Measurements from ENCODE around the gene ZCCHC4. TPM values are rescaled to one million over a fixed set of nuclear protein-coding genes. Genes with fewer than 3 reads are reported as not detected.
"Not testable (repeated sequence)": the region's sequence is repeated elsewhere in the genome, so short reads cannot be mapped to it uniquely, and the experiment has no call there.

ZCCHC4 gene
- total RNA-seq, 2 experiments from 2014 or later: 10.3 to 10.8 TPM

- Mint-ChIP-seq H3K9me3 (no peaks in the 10 kb centered on the region), H3K36me3 (ENCODE audit: low read depth) (peaks cover 2% of the 10 kb centered on the region), H3K4me1 (no peaks in the 10 kb centered on the region), H3K27ac (no peak overlapping the region), H3K27me3 (no peaks in the 10 kb centered on the region), H3K4me3 (no peak overlapping the region)
- DNase-seq: peak; percentile 21
- ChIA-PET CTCF (interaction anchor here (0.6 to 3.3 kb wide), 8 partner anchors 10 to 387 kb away, joined by 3 to 10 read pairs (median 4); partner anchors contain the start of genes ANAPC4, SEPSECS and ZCCHC4), POLR2A (interaction anchor here (0.5 kb wide), 1 partner anchor 51 kb away, joined by 4 read pairs; no protein-coding TSS in a partner anchor)
Measured at GRCh38 chr4:25367004-25367621, 54.5 kb downstream of the ZCCHC4 start.

GRCh38 chr4:25367877-25368276, 55.3 kb downstream of the ZCCHC4 start:
- POLR2A ChIA-PET: no interaction called here
- CTCF ChIA-PET: interaction anchor here (0.8 to 3.3 kb wide), 8 partner anchors 9 to 387 kb away, joined by 3 to 10 read pairs (median 4); partner anchors contain the start of genes ANAPC4, SEPSECS and ZCCHC4

GRCh38 chr4:25368315-25368714, 55.7 kb downstream of the ZCCHC4 start:
- Mint-ChIP-seq H3K27me3 (no peaks in the 10 kb centered on the region), H3K27ac (no peak overlapping the region), H3K4me1 (no peaks in the 10 kb centered on the region), H3K36me3 (ENCODE audit: low read depth) (peaks cover 5% of the 10 kb centered on the region), H3K4me3 (no peak overlapping the region), H3K9me3 (no peaks in the 10 kb centered on the region)
- no peak for DNase-seq
- CTCF ChIA-PET: interaction anchor here (0.8 to 3.3 kb wide), 8 partner anchors 9 to 387 kb away, joined by 3 to 10 read pairs (median 4); partner anchors contain the start of genes ANAPC4, SEPSECS and ZCCHC4
- POLR2A ChIA-PET: no interaction called here

More at GRCh38 chr4:25367877-25368276, 55.3 kb downstream of the ZCCHC4 start:
- Mint-ChIP-seq H3K4me3 (no peak overlapping the region), H3K27ac (no peak overlapping the region), H3K27me3 (no peaks in the 10 kb centered on the region), H3K4me1 (no peaks in the 10 kb centered on the region), H3K36me3 (ENCODE audit: low read depth) (peaks cover 5% of the 10 kb centered on the region), H3K9me3 (no peaks in the 10 kb centered on the region)
- DNase-seq: no peak

- H3K27ac Mint-ChIP-seq: no peak overlapping the region
- DNase-seq: no peak
- no peaks in the 10 kb centered on the region for H3K9me3 Mint-ChIP-seq
- H3K4me3 Mint-ChIP-seq: no peak overlapping the region
- ChIA-PET POLR2A (no interaction called here), CTCF (interaction anchor here (0.5 to 1.1 kb wide), 2 partner anchors 58 to 146 kb away, joined by 3 to 5 read pairs; partner anchors contain the start of gene ZCCHC4)
- H3K27me3 Mint-ChIP-seq: no peaks in the 10 kb centered on the region
- peaks cover 5% of the 10 kb centered on the region for H3K36me3 Mint-ChIP-seq (ENCODE audit: low read depth)
- H3K4me1 Mint-ChIP-seq: peaks cover 5% of the 10 kb centered on the region
Measured at GRCh38 chr4:25370242-25370641, 57.7 kb downstream of the ZCCHC4 start.

- peaks cover 17% of the 10 kb centered on the region for H3K4me1 Mint-ChIP-seq
- not testable (repeated sequence) for H3K27me3 Mint-ChIP-seq; H3K27ac Mint-ChIP-seq; DNase-seq; H3K9me3 Mint-ChIP-seq; H3K4me3 Mint-ChIP-seq; H3K36me3 Mint-ChIP-seq (ENCODE audit: low read depth)
- ChIA-PET CTCF (interaction anchor here (1.3 kb wide), 1 partner anchor 60 kb away, joined by 5 read pairs; no protein-coding TSS in a partner anchor), POLR2A (interaction anchor here (0.5 kb wide), 1 partner anchor 1148 kb away, joined by 4 read pairs; no protein-coding TSS in a partner anchor)
Measured at GRCh38 chr4:25372549-25372948, 60.0 kb downstream of the ZCCHC4 start.

GRCh38 chr4:25376754-25377571, 64.4 kb downstream of the ZCCHC4 start, which contains the start of gene ANAPC4:
Gene ANAPC4 (plus strand): TSS chr4:25377263. CDS start chr4:25377428, 165 bp downstream.
- POLR2A ChIA-PET: no interaction called here
- peak; percentile 98 for DNase-seq
- H3K4me1 Mint-ChIP-seq: peaks cover 20% of the 10 kb centered on the region
- peak within 1 kb of the TSS; percentile 84 for H3K27ac Mint-ChIP-seq
- no peaks in the 10 kb centered on the region for H3K9me3 Mint-ChIP-seq
- peaks cover 11% of the 10 kb centered on the region for H3K36me3 Mint-ChIP-seq (ENCODE audit: low read depth)
- H3K4me3 Mint-ChIP-seq: no peak within 1 kb of the TSS
- no peaks in the 10 kb centered on the region for H3K27me3 Mint-ChIP-seq
- CTCF ChIA-PET: interaction anchor here (1.2 to 3.8 kb wide), 3 partner anchors 9 to 65 kb away, joined by 3 to 14 read pairs (median 6); partner anchors contain the start of gene ZCCHC4

- H3K27me3 Mint-ChIP-seq: no peaks in the 10 kb centered on the region
- ChIA-PET POLR2A (interaction anchor here (0.6 kb wide), 1 partner anchor 26 kb away, joined by 3 read pairs; no protein-coding TSS in a partner anchor), CTCF (interaction anchor here (1.2 to 3.8 kb wide), 3 partner anchors 9 to 66 kb away, joined by 3 to 14 read pairs (median 6); partner anchors contain the start of gene ZCCHC4)
- no peak overlapping the region for H3K4me3 Mint-ChIP-seq
- no peaks in the 10 kb centered on the region for H3K9me3 Mint-ChIP-seq
- H3K27ac Mint-ChIP-seq: no peak overlapping the region
- no peak for DNase-seq
- H3K36me3 Mint-ChIP-seq (ENCODE audit: low read depth): peaks cover 12% of the 10 kb centered on the region
- peaks cover 20% of the 10 kb centered on the region for H3K4me1 Mint-ChIP-seq
Measured at GRCh38 chr4:25377572-25378436, 65.2 kb downstream of the ZCCHC4 start.

GRCh38 chr4:25378437-25378743, 65.8 kb downstream of the ZCCHC4 start:
- H3K27me3 Mint-ChIP-seq: no peaks in the 10 kb centered on the region
- H3K9me3 Mint-ChIP-seq: no peaks in the 10 kb centered on the region
- H3K36me3 Mint-ChIP-seq (ENCODE audit: low read depth): peaks cover 16% of the 10 kb centered on the region
- POLR2A ChIA-PET: no interaction called here
- CTCF ChIA-PET: interaction anchor here (1.2 to 3.8 kb wide), 2 partner anchors 8 to 66 kb away, joined by 3 to 14 read pairs; partner anchors contain the start of gene ZCCHC4
- DNase-seq: no peak
- H3K27ac Mint-ChIP-seq: no peak overlapping the region
- H3K4me1 Mint-ChIP-seq: peaks cover 20% of the 10 kb centered on the region
- H3K4me3 Mint-ChIP-seq: no peak overlapping the region

- H3K27me3 Mint-ChIP-seq: no peaks in the 10 kb centered on the region
- no peaks in the 10 kb centered on the region for H3K9me3 Mint-ChIP-seq
- H3K4me1 Mint-ChIP-seq: peaks cover 20% of the 10 kb centered on the region
- no peak overlapping the region for H3K4me3 Mint-ChIP-seq
- no peak overlapping the region for H3K27ac Mint-ChIP-seq
- H3K36me3 Mint-ChIP-seq (ENCODE audit: low read depth): peaks cover 25% of the 10 kb centered on the region
- CTCF ChIA-PET: interaction anchor here (0.6 to 3.8 kb wide), 4 partner anchors 10 to 67 kb away, joined by 3 to 14 read pairs (median 4); partner anchors contain the start of gene ZCCHC4
- DNase-seq: no peak
- POLR2A ChIA-PET: interaction anchor here (0.6 kb wide), 1 partner anchor 217 kb away, joined by 4 read pairs; no protein-coding TSS in a partner anchor
Measured at GRCh38 chr4:25379591-25379990, 67.0 kb downstream of the ZCCHC4 start.

- peaks cover 41% of the 10 kb centered on the region for H3K36me3 Mint-ChIP-seq (ENCODE audit: low read depth)
- H3K4me1 Mint-ChIP-seq: peaks cover 3% of the 10 kb centered on the region
- no peaks in the 10 kb centered on the region for H3K9me3 Mint-ChIP-seq
- no peak for DNase-seq
- no peak overlapping the region for H3K27ac Mint-ChIP-seq
- no peaks in the 10 kb centered on the region for H3K27me3 Mint-ChIP-seq
- POLR2A ChIA-PET: no interaction called here
- CTCF ChIA-PET: interaction anchor here (0.6 kb wide), 1 partner anchor 385 kb away, joined by 4 read pairs; no protein-coding TSS in a partner anchor
- no peak overlapping the region for H3K4me3 Mint-ChIP-seq
Measured at GRCh38 chr4:25383647-25384046, 71.1 kb downstream of the ZCCHC4 start.

- Mint-ChIP-seq H3K27me3 (no peaks in the 10 kb centered on the region), H3K4me3 (no peak overlapping the region), H3K9me3 (no peaks in the 10 kb centered on the region), H3K4me1 (no peaks in the 10 kb centered on the region), H3K27ac (no peak overlapping the region), H3K36me3 (ENCODE audit: low read depth) (peaks cover 50% of the 10 kb centered on the region)
- CTCF ChIA-PET: interaction anchor here (0.6 to 1.2 kb wide), 3 partner anchors 9 to 607 kb away, joined by 3 read pairs; no protein-coding TSS in a partner anchor
- no peak for DNase-seq
- POLR2A ChIA-PET: no interaction called here
Measured at GRCh38 chr4:25386926-25387325, 74.4 kb downstream of the ZCCHC4 start.

GRCh38 chr4:25397305-25397704, 84.7 kb downstream of the ZCCHC4 start:
- Mint-ChIP-seq H3K4me1 (no peaks in the 10 kb centered on the region), H3K36me3 (ENCODE audit: low read depth) (peaks cover 75% of the 10 kb centered on the region), H3K9me3 (peaks cover 6% of the 10 kb centered on the region), H3K4me3 (no peak overlapping the region), H3K27me3 (no peaks in the 10 kb centered on the region), H3K27ac (no peak overlapping the region)
- ChIA-PET POLR2A (no interaction called here), CTCF (interaction anchor here (1.7 kb wide), 2 partner anchors 9 to 84 kb away, joined by 4 to 5 read pairs; partner anchors contain the start of gene ZCCHC4)
- no peak for DNase-seq

All from activated CD4-positive, alpha-beta T cell treated with anti-CD3 and anti-CD28 coated beads, Interleukin-2, amount 10 ng/mL, durations not matched to agents 7 days and 5 days (primary cell).